GM21515 (cell line): ENCODE measurements around the gene SRR.
"Not testable (repeated sequence)": the region's sequence is repeated elsewhere in the genome, so short reads cannot be mapped to it uniquely, and the experiment has no call there.

Experiments used
- ATAC-seq: cut with Tn5 transposase; IDR thresholded peaks from one replicate; pipeline ENCODE4 v1.9.1; 2021; ENCODE audit not compliant: unreplicated experiment

The SRR gene

GRCh38 chr17:2289878-2290478 is 13.8 kb upstream of the SRR start:
- ATAC-seq: no peak

- no peak for ATAC-seq
These were observed 11.7 kb upstream of the SRR start for GRCh38 chr17:2292100-2292499.

DNA sequence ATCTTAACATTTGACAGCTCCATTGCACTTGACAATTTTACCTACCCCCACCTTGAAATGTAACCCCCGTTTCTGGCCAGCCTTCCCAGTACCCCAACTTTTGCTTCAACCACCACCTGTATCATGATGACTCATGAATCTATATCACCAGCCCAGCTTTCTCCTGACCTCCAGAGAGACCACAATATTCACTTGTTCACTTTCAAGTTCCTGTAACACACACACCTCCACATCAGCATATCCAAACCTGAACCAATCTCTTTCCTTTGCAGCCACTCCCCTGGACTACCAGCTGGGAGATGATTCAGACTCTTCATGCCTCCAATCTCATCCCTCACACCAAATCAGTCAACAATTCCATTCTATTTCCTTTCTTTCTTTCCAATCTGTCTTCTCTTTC is 8.2 kb upstream of the SRR start:
- no peak for ATAC-seq

DNA sequence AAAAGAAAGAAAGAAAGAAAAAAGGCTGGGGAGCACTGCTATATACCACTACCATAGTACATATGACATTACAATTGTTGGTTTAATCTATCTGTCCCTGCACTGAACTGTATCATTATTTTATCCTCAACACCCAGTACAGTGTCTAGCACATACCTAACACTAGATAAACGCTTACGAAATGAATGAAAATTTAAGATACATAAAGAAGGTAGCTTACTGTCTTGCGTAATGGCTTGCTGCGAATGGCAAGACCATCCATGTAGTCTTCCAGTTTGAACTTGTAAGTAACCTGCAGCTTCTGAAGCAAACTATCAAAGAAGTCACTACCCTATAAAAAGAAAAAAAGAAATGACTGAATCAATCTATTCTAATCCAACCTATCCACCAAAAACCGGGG is 6.7 kb upstream of the SRR start:
- no peak for ATAC-seq

GRCh38 chr17:2299136-2299535 is 4.6 kb upstream of the SRR start:
- no peak for ATAC-seq

DNA sequence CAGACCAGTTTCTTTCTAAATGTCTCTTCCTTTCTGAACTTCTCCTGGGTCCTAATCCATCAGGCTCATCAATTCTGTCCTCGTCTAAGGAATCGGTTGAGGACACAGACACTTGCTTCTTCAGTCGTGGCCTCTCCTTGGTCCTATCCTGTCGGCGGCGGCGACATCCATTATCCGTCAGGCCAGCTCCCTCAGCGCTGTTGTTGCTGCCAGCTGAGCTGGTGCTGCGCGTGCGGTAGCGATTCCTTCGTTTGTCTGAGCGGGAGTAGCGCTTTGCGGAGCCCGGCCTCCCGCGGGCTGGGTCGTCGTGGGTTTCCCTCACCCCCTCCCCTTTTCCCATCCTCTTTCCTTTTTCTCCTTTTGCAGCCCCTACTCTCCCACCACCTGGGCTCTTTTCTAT is 4.0 kb upstream of the SRR start:
- ATAC-seq: no peak

- ATAC-seq: peak; percentile 7
These were observed 959 bp upstream of the SRR start for GRCh38 chr17:2302778-2303203.

DNA sequence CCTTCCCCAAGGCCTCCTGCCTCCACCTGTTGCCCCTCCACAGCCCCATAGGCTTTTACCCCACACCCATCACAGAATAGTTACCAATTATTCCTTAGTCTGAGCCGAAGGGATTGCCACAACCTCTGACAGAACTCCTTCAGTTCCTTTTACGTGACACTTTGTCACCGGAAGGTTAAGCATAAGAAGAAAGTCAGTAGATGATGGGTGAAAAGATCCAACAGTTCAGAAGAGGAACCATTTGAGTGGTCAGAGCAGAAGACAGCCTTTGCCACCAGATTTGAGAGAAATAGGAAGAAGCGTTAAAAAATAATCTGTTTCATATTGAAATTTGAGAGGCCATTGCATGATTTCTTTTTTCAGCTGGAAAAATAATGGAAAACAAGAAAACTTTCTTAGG is 1.2 kb downstream of the SRR start:
- no peak for ATAC-seq

DNA sequence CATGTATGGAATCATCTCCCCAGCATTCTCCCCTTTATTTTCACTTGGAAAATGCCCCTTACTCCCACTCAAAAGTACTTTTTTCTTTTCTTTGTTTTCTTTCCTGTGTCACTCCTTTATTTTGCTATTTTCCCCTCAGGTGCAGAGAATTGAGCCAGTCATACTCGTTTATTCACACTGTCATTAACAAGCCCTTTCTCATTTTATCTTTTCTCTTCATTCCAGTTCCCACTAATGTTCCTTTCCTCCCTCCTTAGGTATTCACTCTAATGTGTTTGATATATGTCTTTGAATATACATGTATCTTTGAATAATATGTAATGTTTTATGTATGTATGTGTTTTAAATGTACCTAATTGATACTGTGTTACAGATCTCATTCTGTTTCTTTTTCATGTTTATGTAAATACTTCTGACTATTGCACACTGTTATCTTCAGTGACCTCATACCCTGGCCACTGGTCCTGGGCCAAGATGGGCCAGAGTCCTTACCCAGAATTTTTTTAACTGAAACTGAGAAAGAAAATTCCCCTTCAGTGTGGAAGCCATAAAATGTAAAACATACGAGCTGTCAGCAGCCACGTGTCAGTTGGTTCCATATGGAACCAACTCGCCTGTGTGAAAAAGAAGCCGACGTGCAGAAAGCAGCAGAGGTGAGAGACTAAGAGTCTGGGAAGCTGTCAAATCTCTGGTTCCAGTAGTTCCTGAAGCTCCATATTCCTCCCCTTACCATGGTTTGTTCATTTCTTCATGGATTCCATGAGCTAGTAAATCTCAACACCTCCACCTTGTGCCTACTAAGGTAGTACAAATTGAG is 5.8 kb downstream of the SRR start:
- ATAC-seq: no peak

GRCh38 chr17:2312736-2313135 is 9.0 kb downstream of the SRR start:
- ATAC-seq: no peak

- ATAC-seq: not testable (repeated sequence)
These were observed 13.1 kb downstream of the SRR start for GRCh38 chr17:2316916-2317205.

GRCh38 chr17:2317796-2318195 is 14.0 kb downstream of the SRR start:
- ATAC-seq: no peak

DNA sequence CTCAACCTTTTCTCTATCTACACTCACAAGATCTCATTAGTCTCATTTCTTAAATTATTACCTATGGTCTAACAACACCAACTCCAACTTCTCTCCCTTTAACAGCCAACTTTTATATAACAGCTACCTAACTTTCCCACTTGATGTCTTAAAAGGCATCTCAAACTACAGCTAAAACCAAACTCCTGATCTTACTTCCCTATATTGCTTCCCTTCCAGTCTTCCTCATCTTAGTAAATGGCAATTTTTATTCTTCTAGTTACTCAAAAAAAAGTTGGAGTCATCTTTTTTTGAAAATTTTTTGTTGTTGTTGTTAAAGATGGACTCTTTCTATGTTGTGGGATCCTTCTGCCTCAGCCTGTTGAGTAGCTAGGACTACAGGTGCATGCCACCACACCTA is 15.3 kb downstream of the SRR start:
- ATAC-seq: no peak

GRCh38 chr17:2321399-2321798 is 17.6 kb downstream of the SRR start:
- ATAC-seq: no peak

DNA sequence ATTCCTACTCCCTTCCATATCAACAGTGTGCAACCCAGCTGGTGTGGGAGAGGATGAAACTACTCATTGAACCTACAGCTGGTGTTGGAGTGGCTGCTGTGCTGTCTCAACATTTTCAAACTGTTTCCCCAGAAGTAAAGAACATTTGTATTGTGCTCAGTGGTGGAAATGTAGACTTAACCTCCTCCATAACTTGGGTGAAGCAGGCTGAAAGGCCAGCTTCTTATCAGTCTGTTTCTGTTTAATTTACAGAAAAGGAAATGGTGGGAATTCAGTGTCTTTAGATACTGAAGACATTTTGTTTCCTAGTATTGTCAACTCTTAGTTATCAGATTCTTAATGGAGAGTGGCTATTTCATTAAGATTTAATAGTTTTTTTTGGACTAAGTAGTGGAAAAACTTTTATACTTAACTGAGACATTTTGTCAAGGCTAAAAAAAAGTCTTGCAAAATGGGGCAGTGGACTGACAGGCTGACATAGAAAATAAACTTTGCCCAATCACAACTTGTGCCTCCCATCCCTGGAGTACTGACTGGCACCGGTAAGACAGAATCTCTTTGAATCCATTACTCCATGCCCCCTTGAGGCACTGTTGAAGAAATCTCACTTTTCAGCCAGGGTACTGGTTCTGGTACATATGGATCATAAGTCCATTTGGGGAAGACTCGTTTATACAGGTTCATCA is 20.0 kb downstream of the SRR start:
- ATAC-seq: no peak

DNA sequence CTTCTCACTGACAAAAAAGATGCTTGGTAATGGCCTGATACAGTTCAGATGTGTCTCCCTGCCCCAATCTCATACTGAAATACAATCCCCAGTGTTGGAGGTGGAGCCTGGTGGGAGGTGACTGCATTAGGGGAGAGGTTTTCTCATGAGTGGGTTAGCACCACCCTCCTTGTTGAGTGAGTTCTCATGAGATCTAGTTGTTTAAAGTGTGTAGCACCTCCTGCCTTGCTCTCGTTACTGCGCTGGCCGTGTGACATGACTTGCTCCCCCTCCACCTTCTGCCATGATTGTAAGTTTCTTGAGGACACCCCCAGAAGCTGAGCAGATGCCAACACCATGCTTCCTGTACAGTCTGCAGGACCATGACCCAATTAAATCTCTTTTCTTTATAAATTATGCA is 27.6 kb downstream of the SRR start:
- no peak for ATAC-seq

DNA sequence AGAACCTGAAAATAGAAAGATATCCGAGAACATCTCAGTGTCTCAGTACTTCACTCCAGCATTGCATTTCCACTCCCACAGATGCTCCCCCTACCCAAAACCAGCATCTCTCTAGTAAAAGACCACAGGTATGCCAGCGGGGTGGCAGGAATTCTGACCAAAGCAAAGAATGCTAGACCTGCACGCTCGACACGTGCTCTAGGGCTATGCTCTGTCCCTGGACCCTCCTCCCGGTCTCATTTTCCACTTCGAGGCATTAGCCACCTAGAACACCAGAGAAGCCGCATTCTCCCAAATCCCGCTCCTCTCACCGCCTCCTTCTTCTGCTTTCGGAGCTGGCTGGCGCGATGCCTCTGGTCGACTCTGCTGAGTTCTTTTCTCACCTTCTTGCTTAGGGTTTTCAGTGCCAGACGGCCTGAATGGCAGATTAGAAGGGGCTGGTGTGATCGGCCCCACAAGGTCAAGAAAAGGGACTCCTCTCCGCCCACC is 32.0 kb downstream of the SRR start:
- no peak for ATAC-seq

DNA sequence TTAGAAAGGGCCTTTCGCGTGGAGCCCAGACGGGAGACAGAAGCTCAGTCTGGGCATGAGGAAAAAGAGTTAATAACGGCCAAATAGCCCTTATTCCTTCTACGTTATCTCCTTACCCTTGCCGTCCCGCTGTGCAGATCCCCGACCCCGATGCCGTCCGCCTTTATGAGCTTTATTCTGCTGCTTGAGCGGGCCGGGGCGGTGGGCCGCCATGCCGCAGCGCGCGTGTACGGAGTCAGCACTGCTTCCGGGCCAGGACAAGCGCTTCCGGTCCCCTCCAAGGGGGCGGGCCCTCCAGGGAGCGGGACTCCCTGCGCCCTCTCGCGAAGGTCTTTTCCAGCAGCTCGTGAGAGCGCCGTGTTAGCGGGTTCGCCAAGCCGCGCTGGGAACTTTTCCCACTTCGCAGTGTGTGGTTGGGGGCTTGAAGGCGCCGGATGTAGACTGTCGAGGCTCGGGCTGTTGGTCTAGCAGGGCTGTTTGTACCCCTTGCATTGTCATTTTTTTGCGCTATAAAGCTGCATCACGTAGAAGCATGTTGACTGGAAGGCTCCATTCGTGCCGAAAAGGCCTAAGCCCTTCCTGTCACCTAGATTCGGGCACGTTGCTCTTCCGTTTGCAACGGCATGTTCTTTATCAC is 32.6 kb downstream of the SRR start, which contains the start of gene TSR1:
Gene TSR1 (minus strand): TSS at position 243 of the 637 bp plus-strand sequence. CDS start 30 bp downstream, at position 213.
- peak; percentile 85 for ATAC-seq

DNA sequence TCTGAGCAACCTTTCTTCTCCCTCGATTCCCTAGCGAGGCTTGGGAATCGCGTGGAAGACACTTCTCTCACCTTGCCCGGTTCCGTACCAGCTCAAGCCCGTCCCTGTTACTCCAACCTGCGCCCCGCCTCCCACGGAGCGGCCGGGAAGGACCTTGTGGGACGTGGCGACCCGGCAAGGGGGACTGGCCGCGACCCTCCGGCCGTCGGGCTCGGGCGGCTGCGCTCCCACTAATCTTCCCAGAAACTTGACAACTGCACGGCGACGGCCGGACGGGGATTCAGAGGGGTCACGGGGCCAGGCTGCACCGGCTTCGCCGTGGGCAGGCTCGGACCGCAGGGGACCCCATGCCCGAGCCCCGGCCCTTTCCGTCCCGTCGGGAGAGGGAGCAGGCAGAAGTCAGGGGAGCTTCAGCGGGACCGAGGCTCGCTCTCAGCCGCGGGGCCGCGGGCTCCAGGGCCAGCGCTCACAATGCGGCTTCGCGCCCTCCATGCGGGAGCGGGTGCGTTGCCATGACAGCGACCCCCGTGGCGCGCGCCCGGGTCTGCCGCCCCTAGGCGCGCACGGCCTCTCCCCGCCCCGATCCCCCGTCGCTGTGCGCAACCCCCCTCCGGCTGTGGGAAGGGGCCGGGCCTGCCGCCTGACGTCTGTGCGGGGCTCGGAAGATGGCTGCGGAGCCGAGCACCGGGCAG is 33.2 kb downstream of the SRR start, which contains the start of gene SGSM2:
Gene SGSM2 (plus strand): TSS at position 650 of the 692 bp plus-strand sequence. CDS start 188 bp downstream, outside the sequence.
- peak; percentile 23 for ATAC-seq

GRCh38 chr17:2337544-2338314 is 34.0 kb downstream of the SRR start:
- ATAC-seq: peak; percentile 3
